ENCODE measurements around the gene TXNDC11.

TXNDC11 gene

DNA sequence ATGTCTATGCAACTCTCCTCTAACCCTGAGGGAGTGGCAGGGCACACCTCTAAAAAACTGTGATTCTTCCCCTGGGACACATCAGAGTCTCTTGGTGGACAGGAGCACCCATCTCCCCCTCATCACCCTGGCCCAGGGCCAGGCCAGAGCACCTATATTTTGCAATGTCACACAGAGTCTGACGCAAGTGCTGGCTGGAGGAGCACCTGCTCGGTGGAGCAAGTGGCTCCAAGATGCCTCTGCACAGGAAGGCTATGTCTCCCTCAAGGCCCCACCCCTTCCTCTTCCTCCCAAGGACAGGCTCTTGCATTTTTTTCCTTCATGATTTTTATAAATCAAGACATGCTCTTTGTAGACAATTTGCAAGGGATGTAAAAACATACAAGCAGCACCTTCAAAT, 61.1 kb downstream of the TXNDC11 start:
- no peak for DNase-seq (ENCODE audit: extremely low read depth, low read depth)
- no peak for TF ChIP-seq CTCF (IDR thresholded peaks at IDR 0.05; ENCODE audit: low read depth, low read length)

DNA sequence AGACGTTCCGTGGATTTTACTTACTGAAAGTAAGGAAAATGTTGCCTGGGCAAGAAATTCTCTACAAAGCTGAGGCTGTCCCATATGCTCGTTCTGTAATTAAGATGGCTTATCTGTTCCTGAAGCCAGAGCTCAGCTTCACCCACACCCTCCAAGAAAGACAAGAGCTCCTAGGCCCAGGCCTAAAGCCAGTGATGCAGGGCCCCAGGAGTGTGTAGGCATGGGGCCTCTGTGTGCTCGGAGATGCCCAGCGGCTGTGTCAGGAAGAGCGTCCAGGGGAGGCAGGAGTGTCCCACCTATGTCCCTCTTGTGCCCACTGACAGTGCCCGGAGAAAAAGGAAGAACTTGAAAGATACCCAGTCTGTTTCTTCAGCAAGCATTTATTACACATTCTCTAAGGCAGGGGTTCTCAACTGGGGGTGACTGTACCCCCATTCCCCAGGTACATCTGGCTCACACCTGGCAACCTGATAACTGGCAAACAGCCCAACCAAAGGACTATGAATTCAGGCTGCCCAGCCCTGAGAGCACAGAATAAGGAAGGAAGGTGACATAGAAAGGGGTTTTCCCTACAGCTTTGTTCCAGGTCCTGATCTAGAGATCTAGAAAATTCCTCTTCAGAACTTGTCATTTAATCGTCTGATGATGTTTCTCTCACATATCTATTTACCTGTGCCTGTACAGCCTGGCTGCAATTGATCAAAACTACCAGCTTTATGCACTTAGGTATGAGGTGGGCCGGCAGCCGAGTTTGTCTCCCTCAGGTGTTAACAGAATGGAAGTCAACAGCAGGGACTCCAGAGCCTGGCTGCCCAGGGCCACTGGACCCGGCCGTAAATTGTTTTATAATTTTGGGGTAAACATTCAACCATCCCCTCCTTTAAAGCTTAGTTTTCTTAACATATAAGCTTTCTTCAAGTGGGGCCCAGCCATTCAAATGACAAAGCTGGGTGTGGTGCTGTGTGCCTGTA, 62.4 kb downstream of the TXNDC11 start:
- no peak for TF ChIP-seq CTCF (IDR thresholded peaks at IDR 0.05; ENCODE audit: low read depth, low read length)
- no peak for DNase-seq (ENCODE audit: extremely low read depth, low read depth)

GRCh38 chr16:11679250-11679649, 63.4 kb downstream of the TXNDC11 start:
- no peak for TF ChIP-seq CTCF (IDR thresholded peaks at IDR 0.05; ENCODE audit: low read depth, low read length)

GRCh38 chr16:11677959-11678881, 64.4 kb downstream of the TXNDC11 start:
- DNase-seq (ENCODE audit: extremely low read depth, low read depth): no peak
- TF ChIP-seq CTCF (IDR thresholded peaks at IDR 0.05; ENCODE audit: low read depth, low read length): no peak

More at GRCh38 chr16:11679250-11679649, 63.4 kb downstream of the TXNDC11 start:
- DNase-seq (ENCODE audit: extremely low read depth, low read depth): no peak

GRCh38 chr16:11677451-11677951, 65.2 kb downstream of the TXNDC11 start:
- DNase-seq (ENCODE audit: extremely low read depth, low read depth): no peak
- no peak for TF ChIP-seq CTCF (IDR thresholded peaks at IDR 0.05; ENCODE audit: low read depth, low read length)

GRCh38 chr16:11676799-11677198, 65.9 kb downstream of the TXNDC11 start:
- no peak for DNase-seq (ENCODE audit: extremely low read depth, low read depth)
- no peak for TF ChIP-seq CTCF (IDR thresholded peaks at IDR 0.05; ENCODE audit: low read depth, low read length)
